LNCAP (cell line): ENCODE data around the gene YWHAG.

Source experiments
- CTCF ChIP-seq: fragments of 450-650 bp; IDR thresholded peaks from 2 replicates; pipeline ENCODE4 v1.5.1; 2017; ENCODE audit warnings: mild to moderate bottlenecking

The YWHAG gene

DNA sequence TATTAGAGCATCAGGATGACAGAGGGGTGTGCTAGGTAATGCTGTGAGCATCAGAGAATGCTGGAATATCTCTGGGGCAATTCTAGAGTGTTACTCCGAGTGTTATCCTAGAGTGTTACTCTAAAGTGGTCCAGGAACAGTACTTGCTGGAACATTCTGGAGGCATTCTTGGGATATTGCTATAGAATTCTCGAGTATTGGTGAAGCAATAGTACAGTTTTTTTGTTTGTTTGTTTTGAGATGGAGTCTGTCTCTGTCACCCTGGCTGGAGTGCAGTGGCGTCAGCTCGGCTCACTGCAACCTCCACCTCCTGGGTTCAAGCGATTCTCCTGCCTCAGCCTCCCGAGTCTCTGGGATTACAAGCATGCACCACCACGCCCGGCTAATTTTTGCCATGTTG lies 38.1 kb upstream of the YWHAG start:
- no peak for TF ChIP-seq CTCF

- TF ChIP-seq CTCF: no peak
Measured at GRCh38 chr7:76395965-76396726, 37.4 kb upstream of the YWHAG start.

DNA sequence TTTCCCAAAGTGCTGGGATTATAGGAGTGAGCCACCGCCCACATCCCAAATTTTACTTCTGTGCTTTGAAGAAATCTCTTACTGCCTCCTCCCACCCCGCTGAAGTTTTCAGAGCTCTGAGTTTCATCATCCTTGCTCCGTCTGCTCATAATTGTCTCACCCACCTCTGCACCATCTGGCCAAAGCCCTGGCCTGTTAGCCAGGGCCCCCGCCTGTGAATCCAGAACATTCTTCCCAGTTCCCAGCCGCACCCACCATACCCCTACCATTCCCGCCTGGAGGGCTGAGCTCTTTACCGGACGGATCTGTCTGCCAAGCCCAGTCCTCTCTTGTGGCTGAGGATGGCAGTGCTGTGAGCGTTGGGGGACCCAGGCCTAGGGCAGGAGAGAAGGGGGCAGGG lies 36.2 kb upstream of the YWHAG start:
- no peak for TF ChIP-seq CTCF

DNA sequence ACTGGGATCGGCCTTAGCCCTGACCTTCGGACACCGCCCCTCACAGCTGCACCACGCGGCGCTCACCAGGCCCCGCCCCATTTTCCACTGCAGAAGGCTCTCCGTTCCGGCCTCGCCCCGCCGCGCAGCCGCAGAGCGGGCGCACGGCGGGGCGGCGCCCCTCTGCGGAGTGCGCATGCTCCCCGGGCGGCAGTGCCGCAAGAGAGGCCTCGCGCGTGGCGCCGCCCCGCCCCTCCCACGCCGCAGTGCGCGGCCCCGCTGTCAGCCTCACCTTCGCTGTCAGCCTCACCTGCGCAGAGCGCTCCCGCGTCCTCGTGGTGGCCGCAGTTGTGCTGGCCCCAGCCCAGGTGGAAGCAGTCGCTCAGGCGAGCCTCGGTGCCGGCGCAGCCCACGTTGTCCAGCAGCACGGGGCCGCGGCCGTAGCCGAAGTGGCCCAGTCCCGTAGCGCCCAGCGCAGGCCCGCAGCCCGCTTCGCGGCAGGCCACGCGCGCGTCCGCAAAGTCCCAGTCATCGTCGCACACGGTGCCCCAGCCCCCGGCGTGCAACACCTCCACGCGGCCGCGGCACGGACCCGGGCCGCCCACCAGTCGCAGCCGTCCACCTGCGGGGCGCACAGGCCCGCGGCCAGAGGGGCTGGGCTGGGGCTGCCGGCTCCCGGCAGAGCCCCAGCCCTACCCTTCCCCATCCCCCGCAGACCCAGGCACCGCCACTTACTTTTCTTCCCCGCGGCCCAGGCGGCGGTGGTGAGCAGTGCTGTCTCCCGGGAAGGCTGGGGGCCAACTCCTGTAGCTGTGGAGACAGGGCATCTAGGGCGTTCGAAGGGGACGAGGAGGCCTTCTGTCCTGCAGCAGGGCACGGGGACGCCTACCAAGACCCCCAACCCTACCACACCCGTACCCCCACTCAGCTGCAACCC lies 34.6 kb upstream of the YWHAG start:
- TF ChIP-seq CTCF: no peak

DNA sequence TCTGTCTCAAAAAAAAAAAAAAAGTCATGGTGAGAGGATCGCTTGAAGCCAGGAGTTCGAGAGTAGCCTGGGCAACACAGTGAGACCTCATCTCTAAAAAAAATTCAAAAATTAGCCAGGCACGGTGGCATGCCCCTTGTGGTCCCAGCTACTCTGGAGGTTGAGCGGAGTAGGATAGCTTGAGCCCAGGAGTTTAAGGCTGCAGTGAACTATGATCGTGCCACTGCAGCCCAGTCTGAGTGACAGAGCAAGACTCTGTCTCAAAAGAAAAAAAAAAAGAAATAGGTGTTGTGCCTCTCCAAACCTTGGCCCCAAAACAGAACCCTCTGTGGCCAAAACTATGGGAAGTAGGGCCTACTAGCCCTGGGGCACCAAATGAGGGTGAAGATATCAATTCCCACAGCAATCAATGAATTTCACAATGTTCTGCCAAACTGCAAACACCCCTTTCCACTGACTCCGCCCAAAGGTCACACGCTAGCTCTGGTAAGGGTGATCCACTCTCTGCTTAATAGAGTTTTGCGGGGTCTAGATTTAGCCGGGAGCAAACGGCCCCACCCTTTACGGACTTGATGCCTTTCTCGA lies 33.8 kb upstream of the YWHAG start:
- no peak for TF ChIP-seq CTCF

DNA sequence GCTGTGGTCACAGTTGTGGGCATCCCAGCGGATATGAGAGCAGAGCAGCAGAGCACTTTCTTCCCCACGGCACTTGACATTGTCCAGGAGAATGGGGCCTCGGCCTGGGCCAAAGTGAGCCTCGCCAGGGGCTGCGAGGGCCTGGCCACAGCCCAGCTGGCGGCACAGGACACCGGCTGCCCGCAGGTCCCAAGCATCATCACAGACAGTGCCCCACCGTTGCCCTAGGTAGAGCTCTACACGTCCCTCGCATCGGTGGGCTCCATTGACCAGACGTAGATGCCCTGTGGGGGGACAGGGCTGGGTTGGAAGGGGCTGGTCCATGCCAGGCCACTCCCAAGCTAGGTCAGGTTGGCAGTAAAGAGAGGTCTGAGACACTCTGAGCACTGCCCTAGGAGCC lies 31.3 kb upstream of the YWHAG start:
- no peak for TF ChIP-seq CTCF

- no peak for TF ChIP-seq CTCF
Measured at GRCh38 chr7:76386691-76387260, 28.0 kb upstream of the YWHAG start.
